SK-N-SH (cell line): ENCODE data around the gene TMPRSS9. TPM values are rescaled to one million over a fixed set of nuclear protein-coding genes. Genes with fewer than 3 reads are reported as not detected.
A peak's percentile ranks its signal among the peaks of the same experiment; 100 is the strongest.

Source experiments
- CTCF ChIA-PET: fragments of 300-600, 350-600 bp; formaldehyde crosslinking; extraction: SDS; loops from one replicate; lab custom pipeline; 2021; lab: Yijun Ruan, JAX
- POLR2A ChIA-PET: fragments of 350-600 bp; sonication (Branson Sonifier 250); formaldehyde crosslinking; extraction: SDS; loops from one replicate; lab custom pipeline; 2020; ENCODE audit warnings: antibody characterized with exemption, inconsistent platforms; lab: Yijun Ruan, JAX
- DNase-seq: peaks from one replicate; pipeline ENCODE4 v3.0.0; 2012
- H2AFZ ChIP-seq: fragments of 200-600 bp; sonication (generic); 2 replicates; pipeline ENCODE4 v1.8.1; 2016; ENCODE audit warnings: antibody characterized with exemption, mild to moderate bottlenecking, low read depth
- H3F3A ChIP-seq: fragments of 200-600 bp; sonication (generic); replicated peaks from 2 replicates; pipeline ENCODE3; 2016; ENCODE audit warnings: antibody characterized with exemption, mild to moderate bottlenecking; ENCODE audit not compliant: insufficient read depth
- H3K27ac ChIP-seq, 2 experiments: fragments of 200-500 bp in 1 of 2; fragments of 200-600 bp in 1 of 2; sonication (Bioruptor generic) in 1 of 2; sonication (generic), shearing (Covaris generic) in 1 of 2; 2 replicates each; pipeline versions ENCODE4 v1.5.1 to v1.6.1; 2014 to 2016; ENCODE audit warnings: low read depth in 2 of 2, inconsistent platforms in 1 of 2, low read length in 1 of 2, mild to moderate bottlenecking in 1 of 2, mixed read lengths in 1 of 2
- H3K27me3 ChIP-seq: fragments of 200-600 bp; sonication (generic), shearing (Covaris generic); 2 replicates; pipeline ENCODE4 v1.6.1; 2016; ENCODE audit warnings: mixed run types; ENCODE audit not compliant: insufficient read depth
- H3K36me3 ChIP-seq, 2 experiments: fragments of 200-500 bp in 1 of 2; fragments of 200-600 bp in 1 of 2; sonication (Bioruptor generic) in 1 of 2; sonication (generic) in 1 of 2; replicated peaks in 1 of 2; 2 replicates each; pipeline versions ENCODE3 to v1.5.1; 2014 to 2016; ENCODE audit warnings: low read length in 1 of 2, mild to moderate bottlenecking in 1 of 2; ENCODE audit not compliant: insufficient read depth in 2 of 2, control insufficient read depth in 1 of 2
- H3K4me1 ChIP-seq, 2 experiments: fragments of 200-500 bp in 1 of 2; fragments of 200-600 bp in 1 of 2; sonication (Bioruptor generic) in 1 of 2; sonication (generic), shearing (Covaris generic) in 1 of 2; 2 replicates each; pipeline versions ENCODE4 v1.5.1 to v1.6.1; 2014 to 2016; ENCODE audit warnings: low read depth in 1 of 2, low read length in 1 of 2, mixed run types in 1 of 2; ENCODE audit not compliant: insufficient read depth in 2 of 2, control insufficient read depth in 1 of 2
- H3K4me2 ChIP-seq: fragments of 200-600 bp; sonication (generic), shearing (Covaris generic); 2 replicates; pipeline ENCODE4 v1.6.1; 2017; ENCODE audit warnings: mixed run types
- H3K4me3 ChIP-seq, 2 experiments: fragments of 200-500 bp in 1 of 2; fragments of 200-600 bp in 1 of 2; sonication (Bioruptor generic) in 1 of 2; sonication (generic), shearing (Covaris generic) in 1 of 2; 2 replicates each; pipeline versions ENCODE4 v1.5.1 to v1.8.1; 2014 to 2016; ENCODE audit warnings: low read depth in 2 of 2, inconsistent platforms in 1 of 2, low read length in 1 of 2, mild to moderate bottlenecking in 1 of 2, mixed read lengths in 1 of 2, moderate library complexity in 1 of 2
- H3K79me2 ChIP-seq: fragments of 200-600 bp; sonication (generic); 2 replicates; pipeline ENCODE4 v1.8.1; 2017; ENCODE audit warnings: mild to moderate bottlenecking; ENCODE audit not compliant: insufficient read depth
- H3K9ac ChIP-seq: fragments of 200-600 bp; sonication (generic); 2 replicates; pipeline ENCODE4 v1.6.1; 2017; ENCODE audit warnings: mixed run types
- H3K9me2 ChIP-seq: fragments of 200-600 bp; sonication (generic); 2 replicates; pipeline ENCODE4 v1.6.1; 2017; ENCODE audit warnings: mixed run types
- H3K9me3 ChIP-seq: fragments of 200-600 bp; sonication (generic); 2 replicates; pipeline ENCODE4 v1.6.1; 2017; ENCODE audit warnings: mixed run types, mild to moderate bottlenecking, moderate library complexity
- H4K20me1 ChIP-seq: fragments of 200-600 bp; sonication (generic); 2 replicates; pipeline ENCODE4 v1.6.1; 2017; ENCODE audit warnings: mild to moderate bottlenecking, mixed run types; ENCODE audit not compliant: insufficient read depth
- MXI1 ChIP-seq: IDR thresholded peaks from 2 replicates; pipeline ENCODE4 v1.6.1; 2012; ENCODE audit warnings: mild to moderate bottlenecking, low read depth, low read length, improper control_type of control experiment
- RAD21 ChIP-seq: IDR thresholded peaks from 2 replicates; pipeline ENCODE4 v1.6.1; 2012; ENCODE audit warnings: mild to moderate bottlenecking, low read length
- REST ChIP-seq: IDR thresholded peaks from 2 replicates; pipeline ENCODE4 v1.6.1; 2012; ENCODE audit warnings: mild to moderate bottlenecking, low read depth, low read length, moderate library complexity
- SIN3A ChIP-seq: IDR thresholded peaks from 2 replicates; pipeline ENCODE4 v1.6.1; 2012; ENCODE audit warnings: low read depth, mild to moderate bottlenecking, low read length, moderate library complexity, borderline replicate concordance
- SMC3 ChIP-seq: IDR thresholded peaks from 2 replicates; pipeline ENCODE4 v1.6.1; 2012; ENCODE audit warnings: low read depth, low read length, improper control_type of control experiment
- TAF1 ChIP-seq: IDR thresholded peaks from 2 replicates; pipeline ENCODE4 v1.6.1; 2012; ENCODE audit warnings: low read depth, mild to moderate bottlenecking, low read length, moderate library complexity, borderline replicate concordance
- USF2 ChIP-seq: fragments of 150-350 bp; IDR thresholded peaks from 2 replicates; pipeline ENCODE4 v1.6.1; 2017; ENCODE audit warnings: antibody characterized with exemption, low read length, low read depth, borderline replicate concordance
- YY1 ChIP-seq: IDR thresholded peaks from 2 replicates; pipeline ENCODE4 v1.4.0; 2012; ENCODE audit warnings: low read depth, mild to moderate bottlenecking
- whole genome bisulfite sequencing: methylation state at CpG from one replicate; pipeline ENCODE4 v1.1.6; 2017; ENCODE audit warnings: low lambda C conversion rate; 5-methylcytosine and 5-hydroxymethylcytosine counted together
- polyA plus RNA-seq, 3 experiments: library from polyadenylated mRNA; depleted of rRNA; stranded (reverse); fragments of >200 nt; gene quantifications; 2 replicates each; pipeline ENCODE4 v1.2.3, GENCODE V29; 2012

TMPRSS9 gene
- polyA plus RNA-seq, 1 of the 3 experiments (the other 2 are of a cell fraction), result not detected

GRCh38 chr19:2325281-2326046 is 34.6 kb upstream of the TMPRSS9 start:
- POLR2A ChIA-PET, result interaction anchor here (0.6 kb wide), 1 partner anchor 102 kb away, joined by 5 read pairs; no protein-coding TSS in a partner anchor
- H3K27me3 ChIP-seq, result no peaks in the 10 kb centered on the region
- H3K4me1 ChIP-seq, result peaks cover 6 to 12% of the 10 kb centered on the region in 2 experiments; a peak in 2 of 4 replicates
- no peaks in the 10 kb centered on the region for H3K9me2 ChIP-seq
- H4K20me1 ChIP-seq, result 0 out of 2 replicates have a peak, but pooled peaks cover 8% of the 10 kb centered on the region
- no peak overlapping the region for H2AFZ ChIP-seq
- peaks cover 50% of the 10 kb centered on the region for H3K79me2 ChIP-seq
- no peaks in the 10 kb centered on the region for H3F3A ChIP-seq
- H3K4me3 ChIP-seq, result no peak overlapping the region
- H3K36me3 ChIP-seq, result peaks cover 3 to 21% of the 10 kb centered on the region in 2 experiments
- TF ChIP-seq RAD21, result no peak
- 90% methylated on average over 19 of the region's 29 CpGs for WGBS
- no peak for DNase-seq
- no peak overlapping the region for H3K27ac ChIP-seq
- H3K4me2 ChIP-seq, result no peak overlapping the region
- CTCF ChIA-PET, result interaction anchor here (0.6 to 5.2 kb wide), 3 partner anchors 10 to 169 kb away, joined by 3 to 51 read pairs (median 4); no protein-coding TSS in a partner anchor
- H3K9ac ChIP-seq, result no peak overlapping the region
- no peaks in the 10 kb centered on the region for H3K9me3 ChIP-seq

- Histone ChIP-seq H3K9ac (peak overlapping the region; percentile 81; the same call in 1 of the 2 replicates), H3K79me2 (peaks cover 64% of the 10 kb centered on the region), H3K27ac (peak overlapping the region in 1 of 2 experiments; percentile 67; a peak in 1 of 4 replicates), H4K20me1 (0 out of 2 replicates have a peak, but pooled peaks cover 10% of the 10 kb centered on the region), H3K4me3 (peak overlapping the region in 1 of 2 experiments; percentile 76; a peak in 2 of 4 replicates), H3K4me1 (peaks cover 6 to 12% of the 10 kb centered on the region in 2 experiments; a peak in 2 of 4 replicates), H3K36me3 (peaks cover 3 to 16% of the 10 kb centered on the region in 2 experiments), H3K9me3 (no peaks in the 10 kb centered on the region), H3K27me3 (no peaks in the 10 kb centered on the region), H3K4me2 (peak overlapping the region; percentile 92), H2AFZ (no peak overlapping the region), H3K9me2 (no peaks in the 10 kb centered on the region), H3F3A (no peaks in the 10 kb centered on the region)
- TF ChIP-seq TAF1, result no peak
- DNase-seq, result no peak
- CTCF ChIA-PET, result interaction anchor here (1.1 to 5.2 kb wide), 7 partner anchors 8 to 172 kb away, joined by 3 to 51 read pairs (median 3); no protein-coding TSS in a partner anchor
- POLR2A ChIA-PET, result interaction anchor here (0.6 kb wide), 1 partner anchor 738 kb away, joined by 4 read pairs; no protein-coding TSS in a partner anchor
- WGBS, result 92% methylated on average over 12 of the region's 16 CpGs
These were observed 33.2 kb upstream of the TMPRSS9 start for GRCh38 chr19:2326699-2327360.

- TF ChIP-seq YY1 (no peak), MXI1 (peak; percentile 61), SIN3A (0 out of 2 replicates have a peak, but pooled peaks have one; percentile 14), USF2 (no peak), SMC3 (no peak), REST (no peak)
- peaks cover 72% of the 10 kb centered on the region for H3K79me2 ChIP-seq
- no peaks in the 10 kb centered on the region for H3F3A ChIP-seq
- CTCF ChIA-PET, result interaction anchor here (0.9 to 5.2 kb wide), 8 partner anchors 9 to 173 kb away, joined by 3 to 51 read pairs (median 3); no protein-coding TSS in a partner anchor
- no peaks in the 10 kb centered on the region for H3K27me3 ChIP-seq
- H3K27ac ChIP-seq, result peak overlapping the region; percentile 67 to 84
- H2AFZ ChIP-seq, result peak overlapping the region; percentile 61
- H3K4me1 ChIP-seq, result peaks cover 6 to 14% of the 10 kb centered on the region in 2 experiments; a peak in 2 of 4 replicates
- POLR2A ChIA-PET, result no interaction called here
- H3K4me2 ChIP-seq, result peak overlapping the region; percentile 92
- peak overlapping the region; percentile 76 to 91 for H3K4me3 ChIP-seq
- no peaks in the 10 kb centered on the region for H3K9me3 ChIP-seq
- peaks cover 19% of the 10 kb centered on the region; the same call in 1 of the 2 replicates for H4K20me1 ChIP-seq
- peaks cover 3 to 14% of the 10 kb centered on the region in 2 experiments for H3K36me3 ChIP-seq
- 2% methylated on average over 17 of the region's 18 CpGs for WGBS
- H3K9me2 ChIP-seq, result no peaks in the 10 kb centered on the region
- peak; percentile 72 for DNase-seq
- peak overlapping the region; percentile 81 for H3K9ac ChIP-seq
These were observed 32.2 kb upstream of the TMPRSS9 start for GRCh38 chr19:2327773-2328400.
